HCT116 (cell line): ENCODE results near the gene OSBPL5. TPM values are rescaled to one million over a fixed set of nuclear protein-coding genes. Genes with fewer than 3 reads are reported as not detected.
A peak's percentile ranks its signal among the peaks of the same experiment; 100 is the strongest.

Experiments
- ATAC-seq: fragments of 200-7000 bp; cut with Tn5 transposase; 2 replicates; pipeline ENCODE4 v1.9.1; 2020; ENCODE audit warnings: mild to moderate bottlenecking, moderate library complexity
- BruUV-seq: library from RNA; stranded (reverse); fragments of 400-500 nt; replicated peaks from 2 replicates; lab custom pipeline; 2021; lab: Mats Ljungman, UMichigan
- CTCF ChIA-PET: fragments of 300-600 bp; sonication (Branson Sonifier 250); formaldehyde crosslinking; loops from one replicate; lab custom pipeline; 2021; ENCODE audit warnings: antibody characterized with exemption; lab: Charles Lee
- POLR2A ChIA-PET: fragments of 300-600, 350-600 bp; sonication (Branson Sonifier 250); formaldehyde crosslinking; loops from one replicate; lab custom pipeline; 2021; ENCODE audit warnings: antibody characterized with exemption; lab: Charles Lee
- RAD21 ChIA-PET, 2 experiments: fragments of 300-600 bp; sonication (Branson Sonifier 250); formaldehyde crosslinking; loops; one replicate each; lab custom pipeline; 2023; ENCODE audit warnings: low total read pairs in 2 of 2; ENCODE audit not compliant: uncharacterized antibody in 2 of 2, unreplicated experiment in 2 of 2, low non-redundant PET in 1 of 2; lab: Charles Lee
- DNase-seq: peaks from one replicate; pipeline ENCODE4 v3.0.0-alpha.2; 2010; ENCODE audit warnings: low read depth, low spot score
- H2AFZ ChIP-seq: fragments of 200-600 bp; shearing (Covaris generic), sonication (generic); 2 replicates; pipeline ENCODE4 v1.6.1; 2017; ENCODE audit warnings: low read depth, mixed run types, mixed read lengths, antibody characterized with exemption, low read length; ENCODE audit not compliant: poor library complexity, severe bottlenecking
- H3K27ac ChIP-seq: 2 replicates; pipeline ENCODE4 v1.5.1; 2012; ENCODE audit warnings: low read depth, low read length
- H3K27me3 ChIP-seq: fragments of 200-600 bp; sonication (generic); 2 replicates; pipeline ENCODE4 v1.6.1; 2016; ENCODE audit warnings: mixed run types, low read length, mixed read lengths; ENCODE audit not compliant: insufficient read depth
- H3K36me3 ChIP-seq, 2 experiments: fragments of 200-500 bp in 1 of 2; fragments of 200-600 bp in 1 of 2; sonication (Bioruptor generic) in 1 of 2; sonication (generic) in 1 of 2; 2 replicates each; pipeline versions ENCODE4 v1.5.1 to v1.6.1; 2014 to 2016; ENCODE audit warnings: low read length in 2 of 2, inconsistent platforms in 1 of 2, mixed read lengths in 1 of 2, mixed run types in 1 of 2; ENCODE audit not compliant: insufficient read depth in 2 of 2, control insufficient read depth in 1 of 2
- H3K4me1 ChIP-seq, 2 experiments: fragments of 200-600 bp in 1 of 2; sonication (generic) in 1 of 2; 2 replicates each; pipeline versions ENCODE4 v1.5.1 to v1.6.1; 2012 to 2017; ENCODE audit warnings: low read length in 2 of 2, inconsistent platforms in 1 of 2, mild to moderate bottlenecking in 1 of 2, mixed read lengths in 1 of 2, mixed run types in 1 of 2, moderate library complexity in 1 of 2; ENCODE audit not compliant: insufficient read depth in 2 of 2, control insufficient read depth in 1 of 2
- H3K4me2 ChIP-seq: fragments of 200-600 bp; sonication (generic); 2 replicates; pipeline ENCODE4 v1.6.1; 2017; ENCODE audit warnings: mixed run types, low read length, mixed read lengths
- H3K4me3 ChIP-seq, 2 experiments: fragments of 200-600 bp in 1 of 2; sonication (generic) in 1 of 2; replicated peaks in 1 of 2; 2 replicates each; pipeline ENCODE4 v1.5.1; 2011 to 2016; ENCODE audit warnings: low read length in 2 of 2, control low read depth in 1 of 2, low read depth in 1 of 2, mild to moderate bottlenecking in 1 of 2, mixed read lengths in 1 of 2, mixed run types in 1 of 2
- H3K79me2 ChIP-seq: fragments of 200-600 bp; sonication (generic); 2 replicates; pipeline ENCODE4 v1.6.1; 2017; ENCODE audit warnings: mild to moderate bottlenecking, mixed run types, low read length, moderate library complexity, mixed read lengths; ENCODE audit not compliant: insufficient read depth
- H3K9ac ChIP-seq: fragments of 200-600 bp; sonication (generic); 2 replicates; pipeline ENCODE4 v1.6.1; 2016; ENCODE audit warnings: low read length, mixed read lengths
- H3K9me2 ChIP-seq: fragments of 200-600 bp; sonication (generic), shearing (Covaris generic); 2 replicates; pipeline ENCODE4 v1.6.1; 2017; ENCODE audit warnings: mixed run types, mild to moderate bottlenecking, moderate library complexity; ENCODE audit not compliant: insufficient read depth
- H3K9me3 ChIP-seq, 2 experiments: fragments of 200-500 bp in 1 of 2; fragments of 200-600 bp in 1 of 2; sonication (Bioruptor generic) in 1 of 2; sonication (generic) in 1 of 2; 2 replicates each; pipeline ENCODE4 v1.6.1; 2014 to 2017; ENCODE audit warnings: low read length in 2 of 2, mixed read lengths in 2 of 2, inconsistent platforms in 1 of 2, low read depth in 1 of 2, mild to moderate bottlenecking in 1 of 2, mixed run types in 1 of 2, moderate library complexity in 1 of 2; ENCODE audit not compliant: control insufficient read depth in 1 of 2, insufficient read depth in 1 of 2
- H4K20me1 ChIP-seq: fragments of 200-600 bp; sonication (generic), shearing (Covaris generic); 2 replicates; pipeline ENCODE4 v1.6.1; 2017; ENCODE audit warnings: mixed run types, mild to moderate bottlenecking, moderate library complexity; ENCODE audit not compliant: insufficient read depth
- CBX3 ChIP-seq: IDR thresholded peaks from 2 replicates; pipeline ENCODE4 v1.6.1; 2012; ENCODE audit warnings: low read depth
- EGR1 ChIP-seq: IDR thresholded peaks from 2 replicates; pipeline ENCODE4 v1.6.1; 2012; ENCODE audit warnings: low read depth
- EZH2 ChIP-seq: fragments of 200-600 bp; sonication (generic); IDR thresholded peaks from 2 replicates; pipeline ENCODE4 v1.6.1; 2017; ENCODE audit warnings: antibody characterized with exemption, mixed run types
- POLR2AphosphoS5 ChIP-seq: IDR thresholded peaks from 2 replicates; pipeline ENCODE4 v1.6.1; 2011; ENCODE audit warnings: mild to moderate bottlenecking, low read depth, low read length, moderate library complexity
- ZBTB33 ChIP-seq: IDR thresholded peaks from 2 replicates; pipeline ENCODE4 v1.6.1; 2011; ENCODE audit warnings: mild to moderate bottlenecking, low read length, moderate library complexity; ENCODE audit not compliant: insufficient replicate concordance; ENCODE audit errors: extremely low read depth
- intact Hi-C: fragments of 100-400 bp; cut with micrococcal nuclease; formaldehyde crosslinking; loops from 2 replicates; pipeline ENCODE4 v1.10.0; 2022
- total RNA-seq: library from RNA; stranded (reverse); gene quantifications from one replicate; pipeline ENCODE4 v1.2.1, GENCODE V29; 2021; ENCODE audit not compliant: unreplicated experiment
- TF ChIP-seq, protein P1 (sequence below), 3 experiments: fragments of 200-600 bp in 1 of 3; sonication (generic) in 1 of 3; IDR thresholded peaks in 2 of 3; conservative IDR thresholded peaks in 1 of 3; 2 replicates each; pipeline ENCODE4 v1.5.1; 2012 to 2017; ENCODE audit warnings: low read depth in 2 of 3, low read length in 2 of 3, antibody characterized with exemption in 1 of 3, borderline replicate concordance in 1 of 3, control low read depth in 1 of 3, mild to moderate bottlenecking in 1 of 3, mixed read lengths in 1 of 3, mixed run types in 1 of 3, moderate library complexity in 1 of 3; ENCODE audit not compliant: insufficient read depth in 1 of 3

The OSBPL5 gene
- total RNA-seq, 1 experiment from 2014 or later = 44.2 TPM

- Histone ChIP-seq H2AFZ (no peak overlapping the region), H3K9ac (no peak overlapping the region), H3K4me1 (no peaks in the 10 kb centered on the region; a peak in 1 of 4 replicates), H3K79me2 (peaks cover 47% of the 10 kb centered on the region), H3K27me3 (no peaks in the 10 kb centered on the region), H3K27ac (no peak overlapping the region), H4K20me1 (no peaks in the 10 kb centered on the region; the same call in 1 of the 2 replicates), H3K36me3 (peaks cover 29 to 31% of the 10 kb centered on the region in 2 experiments; a peak in 3 of 4 replicates), H3K9me3 (no peaks in the 10 kb centered on the region), H3K4me3 (no peak overlapping the region), H3K4me2 (no peak overlapping the region), H3K9me2 (no peaks in the 10 kb centered on the region)
- no TSS peak for BruUV-seq
- POLR2A ChIA-PET = no interaction called here
- CTCF ChIA-PET = no interaction called here
- ATAC-seq = no peak
- intact Hi-C loops = no loop called here
- TF ChIP-seq EGR1 (no peak), EZH2 (no peak), ZBTB33 (no peak), CBX3 (no peak), POLR2AphosphoS5 (peak; percentile 12; the same call in 1 of the 2 replicates)
- TF ChIP-seq, protein P1, sequence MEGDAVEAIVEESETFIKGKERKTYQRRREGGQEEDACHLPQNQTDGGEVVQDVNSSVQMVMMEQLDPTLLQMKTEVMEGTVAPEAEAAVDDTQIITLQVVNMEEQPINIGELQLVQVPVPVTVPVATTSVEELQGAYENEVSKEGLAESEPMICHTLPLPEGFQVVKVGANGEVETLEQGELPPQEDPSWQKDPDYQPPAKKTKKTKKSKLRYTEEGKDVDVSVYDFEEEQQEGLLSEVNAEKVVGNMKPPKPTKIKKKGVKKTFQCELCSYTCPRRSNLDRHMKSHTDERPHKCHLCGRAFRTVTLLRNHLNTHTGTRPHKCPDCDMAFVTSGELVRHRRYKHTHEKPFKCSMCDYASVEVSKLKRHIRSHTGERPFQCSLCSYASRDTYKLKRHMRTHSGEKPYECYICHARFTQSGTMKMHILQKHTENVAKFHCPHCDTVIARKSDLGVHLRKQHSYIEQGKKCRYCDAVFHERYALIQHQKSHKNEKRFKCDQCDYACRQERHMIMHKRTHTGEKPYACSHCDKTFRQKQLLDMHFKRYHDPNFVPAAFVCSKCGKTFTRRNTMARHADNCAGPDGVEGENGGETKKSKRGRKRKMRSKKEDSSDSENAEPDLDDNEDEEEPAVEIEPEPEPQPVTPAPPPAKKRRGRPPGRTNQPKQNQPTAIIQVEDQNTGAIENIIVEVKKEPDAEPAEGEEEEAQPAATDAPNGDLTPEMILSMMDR (IDR thresholded peaks at IDR 0.05 in 2 of 3, conservative IDR thresholded peaks at IDR 0.05 in 1 of 3; ENCODE audit: borderline replicate concordance in 1 of 3, insufficient read depth in 1 of 3, low read depth in 2 of 3, low read length in 2 of 3) = no peak
- DNase-seq = no peak
- RAD21 ChIA-PET = no interaction called here
These were observed 123.2 kb downstream of the OSBPL5 start for GRCh38 chr11:3041699-3042441.
